Breast epithelium (tissue), 4 donors: Measurements from ENCODE around the gene AHNAK. TPM values are rescaled to one million over a fixed set of nuclear protein-coding genes. Genes with fewer than 3 reads are reported as not detected.

Experiments used
- DNase-seq, 2 donors: peaks; one replicate each; pipeline ENCODE4 v3.0.0-alpha.2; 2019; ENCODE audit warnings: low spot score in 2 of 2
- H3K27ac ChIP-seq, 2 donors: fragments of 200-600 bp; sonication (generic) in 1 of 2; one replicate each; pipeline ENCODE4 v1.5.1; 2016 to 2019; ENCODE audit warnings: mild to moderate bottlenecking in 1 of 2
- H3K27me3 ChIP-seq, 2 donors: fragments of 200-600 bp; sonication (generic) in 1 of 2; one replicate each; pipeline versions ENCODE4 v1.5.1 to v1.6.0; 2017 to 2019; ENCODE audit warnings: control low read depth in 1 of 2, mild to moderate bottlenecking in 1 of 2
- H3K36me3 ChIP-seq: fragments of 200-600 bp; one replicate; pipeline ENCODE4 v1.5.1; 2019
- H3K4me1 ChIP-seq, 2 donors: fragments of 200-600 bp; sonication (generic); one replicate each; pipeline ENCODE4 v1.5.1; 2016 to 2019; ENCODE audit warnings: control low read depth in 1 of 2
- H3K4me3 ChIP-seq, 3 donors: fragments of 200-600 bp; sonication (generic); 1 replicate in 2 of 3; 2 replicates in 1 of 3; pipeline ENCODE4 v1.5.1; 2016 to 2019; ENCODE audit warnings: mild to moderate bottlenecking in 3 of 3, moderate library complexity in 2 of 3
- H3K9me3 ChIP-seq, 2 donors: fragments of 200-600 bp; sonication (generic) in 1 of 2; one replicate each; pipeline ENCODE4 v1.5.1; 2016 to 2019; ENCODE audit warnings: control low read depth in 1 of 2
- CTCF ChIP-seq, 3 donors: fragments of 450-650 bp; IDR thresholded peaks; one replicate each; pipeline ENCODE4 v1.5.1; 2016 to 2017; ENCODE audit warnings: antibody characterized with exemption in 3 of 3, mild to moderate bottlenecking in 3 of 3, moderate library complexity in 3 of 3
- POLR2A ChIP-seq: fragments of 450-650 bp; IDR thresholded peaks from one replicate; pipeline ENCODE4 v1.6.1; 2016; ENCODE audit warnings: antibody characterized with exemption, mild to moderate bottlenecking, moderate library complexity
- POLR2AphosphoS5 ChIP-seq, 3 donors: sonication (generic); formaldehyde crosslinking; IDR thresholded peaks; one replicate each; pipeline ENCODE4 v1.6.1; 2017; ENCODE audit warnings: antibody characterized with exemption in 3 of 3
- intact Hi-C: fragments of 100-400 bp; cut with DNase I; formaldehyde crosslinking; loops from one replicate; pipeline ENCODE4 v1.15.1; 2023; ENCODE audit warnings: low total_unique reads
- total RNA-seq, 3 donors: library from RNA; depleted of rRNA; stranded (reverse); fragments of >200 nt; gene quantifications; one replicate each; pipeline ENCODE4 v1.1.0, GENCODE V29; 2016

The AHNAK gene
- total RNA-seq, 3 donors from 2014 or later = 636 to 1,393 (median 1,040) TPM

- TF ChIP-seq POLR2A (no peak), CTCF (IDR thresholded peaks at IDR 0.05) (no peak), POLR2AphosphoS5 (IDR thresholded peaks at IDR 0.05) (no peak)
These were observed 100.5 kb downstream of the AHNAK start for GRCh38 chr11:62446091-62446490.

GRCh38 chr11:62445314-62445740 lies 101.3 kb downstream of the AHNAK start:
- DNase-seq = peak; percentile 80 to 83
- Histone ChIP-seq H3K27ac (peak overlapping the region; percentile 92 to 96), H3K27me3 (no peaks in the 10 kb centered on the region), H3K4me1 (peaks cover 5 to 27% of the 10 kb centered on the region in 2 donors), H3K36me3 (no peaks in the 10 kb centered on the region), H3K4me3 (peak overlapping the region in 1 of 3 donors; percentile 62), H3K9me3 (no peaks in the 10 kb centered on the region)
- TF ChIP-seq POLR2AphosphoS5 (IDR thresholded peaks at IDR 0.05) (peak in 2 of 3 donors; percentile 45 to 60), CTCF (IDR thresholded peaks at IDR 0.05) (no peak), POLR2A (no peak)
- intact Hi-C loops = no loop called here

More at GRCh38 chr11:62446091-62446490, 100.5 kb downstream of the AHNAK start:
- Histone ChIP-seq H3K36me3 (no peaks in the 10 kb centered on the region), H3K9me3 (no peaks in the 10 kb centered on the region), H3K4me1 (peaks cover 5 to 21% of the 10 kb centered on the region in 2 donors), H3K27me3 (no peaks in the 10 kb centered on the region), H3K4me3 (no peak overlapping the region), H3K27ac (peak overlapping the region; percentile 92 to 96)
- no peak for DNase-seq
- intact Hi-C loops = no loop called here

- TF ChIP-seq POLR2A (no peak), POLR2AphosphoS5 (IDR thresholded peaks at IDR 0.05) (no peak), CTCF (IDR thresholded peaks at IDR 0.05) (no peak)
- intact Hi-C loops = no loop called here
- Histone ChIP-seq H3K4me1 (peaks cover 5 to 28% of the 10 kb centered on the region in 2 donors), H3K9me3 (no peaks in the 10 kb centered on the region), H3K27ac (peak overlapping the region; percentile 92 to 96), H3K4me3 (peak overlapping the region; percentile 23 to 62 (median 51)), H3K36me3 (no peaks in the 10 kb centered on the region), H3K27me3 (no peaks in the 10 kb centered on the region)
- DNase-seq = no peak
These were observed 101.8 kb downstream of the AHNAK start for GRCh38 chr11:62444835-62445234.

- peak in 1 of 2 donors; percentile 69 for DNase-seq
- Histone ChIP-seq H3K36me3 (no peaks in the 10 kb centered on the region), H3K9me3 (no peaks in the 10 kb centered on the region), H3K27ac (peak overlapping the region; percentile 92 to 96), H3K4me3 (peak overlapping the region; percentile 23 to 62 (median 51)), H3K4me1 (peaks cover 5 to 28% of the 10 kb centered on the region in 2 donors), H3K27me3 (no peaks in the 10 kb centered on the region)
- TF ChIP-seq CTCF (IDR thresholded peaks at IDR 0.05) (no peak), POLR2AphosphoS5 (IDR thresholded peaks at IDR 0.05) (peak; percentile 49 to 63 (median 58))
- intact Hi-C loops = no loop called here
These were observed 102.3 kb downstream of the AHNAK start for GRCh38 chr11:62444236-62444833.

- H3K9me3 ChIP-seq = no peaks in the 10 kb centered on the region
- TF ChIP-seq POLR2AphosphoS5 (IDR thresholded peaks at IDR 0.05) (peak in 2 of 3 donors; percentile 15 to 17), POLR2A (no peak)
- H3K27me3 ChIP-seq = no peaks in the 10 kb centered on the region
- peak overlapping the region; percentile 23 to 62 (median 51) for H3K4me3 ChIP-seq
- intact Hi-C loops = no loop called here
- no peaks in the 10 kb centered on the region for H3K36me3 ChIP-seq
- H3K4me1 ChIP-seq = peaks cover 5 to 28% of the 10 kb centered on the region in 2 donors
- peak overlapping the region; percentile 92 to 96 for H3K27ac ChIP-seq
- DNase-seq = no peak
These were observed 103.0 kb downstream of the AHNAK start for GRCh38 chr11:62443390-62444235.
